H1 (cell line): Measurements from ENCODE around the gene NMT1.
A peak's percentile ranks its signal among the peaks of the same experiment; 100 is the strongest.

Experiments
- GABPA ChIP-seq: IDR thresholded peaks from 2 replicates; pipeline ENCODE4 v1.6.1; 2011; ENCODE audit warnings: mild to moderate bottlenecking, low read length, moderate library complexity, borderline replicate concordance; ENCODE audit not compliant: insufficient read depth
- POLR2AphosphoS5 ChIP-seq: IDR thresholded peaks from 2 replicates; pipeline ENCODE4 v1.6.1; 2011; ENCODE audit warnings: low read depth, low read length
- RAD21 ChIP-seq, 2 experiments: IDR thresholded peaks in 1 of 2; conservative IDR thresholded peaks in 1 of 2; 2 replicates each; pipeline ENCODE4 v1.6.1; 2011; ENCODE audit warnings: low read depth in 2 of 2, low read length in 2 of 2, improper control_type of control experiment in 1 of 2, inconsistent platforms in 1 of 2, mild to moderate bottlenecking in 1 of 2, moderate library complexity in 1 of 2
- SIX5 ChIP-seq: IDR thresholded peaks from 2 replicates; pipeline ENCODE4 v1.6.1; 2011; ENCODE audit warnings: mild to moderate bottlenecking, low read depth, low read length
- TF ChIP-seq, protein P1 (sequence below), 3 experiments: IDR thresholded peaks; 1 replicate in 2 of 3; 2 replicates in 1 of 3; pipeline versions ENCODE4 v1.5.1 to v1.6.1; 2011; ENCODE audit warnings: low read length in 3 of 3, mild to moderate bottlenecking in 3 of 3, inconsistent platforms in 2 of 3, low read depth in 1 of 3, moderate library complexity in 1 of 3; ENCODE audit not compliant: insufficient read depth in 1 of 3; ENCODE audit errors: control extremely low read depth in 1 of 3
- TF ChIP-seq, protein P2 (sequence below): IDR thresholded peaks from 2 replicates; pipeline ENCODE4 v1.6.1; 2011; ENCODE audit warnings: low read length, improper control_type of control experiment
- TF ChIP-seq, protein P3 (sequence below): IDR thresholded peaks from 2 replicates; pipeline ENCODE4 v1.6.1; 2011; ENCODE audit warnings: low read depth, mild to moderate bottlenecking, low read length; ENCODE audit not compliant: insufficient read depth
- TF ChIP-seq, protein P4 (sequence below): IDR thresholded peaks from 2 replicates; pipeline ENCODE4 v1.6.1; 2012; ENCODE audit warnings: inconsistent platforms

DNA sequence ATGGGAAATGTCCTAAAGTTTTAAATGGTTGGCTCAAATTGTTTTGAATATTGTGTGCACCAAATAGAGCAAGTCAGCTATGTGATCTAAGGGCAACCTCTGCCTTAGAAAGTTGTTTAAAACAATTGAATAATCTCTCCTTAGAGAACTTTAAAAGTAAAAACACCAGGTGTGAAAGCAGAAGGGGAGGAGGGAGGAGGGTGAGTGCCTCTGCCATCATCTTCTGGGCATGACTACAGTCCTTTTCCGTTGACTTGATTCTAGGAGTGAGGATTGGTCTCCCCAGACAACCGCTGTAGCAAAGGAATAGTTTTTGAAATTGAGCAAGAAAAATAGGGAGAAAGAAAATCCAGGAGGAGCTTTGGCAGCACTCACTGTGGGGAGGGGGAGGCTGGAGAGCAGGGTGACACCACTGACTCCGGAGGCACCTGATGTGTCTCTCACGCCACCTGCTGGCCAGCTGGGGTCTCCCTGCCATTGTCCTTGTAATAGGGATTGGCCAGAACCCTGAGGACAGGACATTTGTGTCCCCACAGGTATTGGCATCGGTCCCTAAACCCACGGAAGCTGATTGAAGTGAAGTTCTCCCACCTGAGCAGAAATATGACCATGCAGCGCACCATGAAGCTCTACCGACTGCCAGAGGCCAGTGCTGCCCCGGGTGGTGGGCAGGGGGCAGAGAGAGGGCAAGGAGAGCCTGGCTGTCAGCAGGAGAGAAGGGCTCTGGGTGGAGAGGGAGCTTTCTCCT lies 37.9 kb downstream of the NMT1 start:
- TF ChIP-seq, protein P1, sequence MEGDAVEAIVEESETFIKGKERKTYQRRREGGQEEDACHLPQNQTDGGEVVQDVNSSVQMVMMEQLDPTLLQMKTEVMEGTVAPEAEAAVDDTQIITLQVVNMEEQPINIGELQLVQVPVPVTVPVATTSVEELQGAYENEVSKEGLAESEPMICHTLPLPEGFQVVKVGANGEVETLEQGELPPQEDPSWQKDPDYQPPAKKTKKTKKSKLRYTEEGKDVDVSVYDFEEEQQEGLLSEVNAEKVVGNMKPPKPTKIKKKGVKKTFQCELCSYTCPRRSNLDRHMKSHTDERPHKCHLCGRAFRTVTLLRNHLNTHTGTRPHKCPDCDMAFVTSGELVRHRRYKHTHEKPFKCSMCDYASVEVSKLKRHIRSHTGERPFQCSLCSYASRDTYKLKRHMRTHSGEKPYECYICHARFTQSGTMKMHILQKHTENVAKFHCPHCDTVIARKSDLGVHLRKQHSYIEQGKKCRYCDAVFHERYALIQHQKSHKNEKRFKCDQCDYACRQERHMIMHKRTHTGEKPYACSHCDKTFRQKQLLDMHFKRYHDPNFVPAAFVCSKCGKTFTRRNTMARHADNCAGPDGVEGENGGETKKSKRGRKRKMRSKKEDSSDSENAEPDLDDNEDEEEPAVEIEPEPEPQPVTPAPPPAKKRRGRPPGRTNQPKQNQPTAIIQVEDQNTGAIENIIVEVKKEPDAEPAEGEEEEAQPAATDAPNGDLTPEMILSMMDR (IDR thresholded peaks at IDR 0.05; ENCODE audit: control extremely low read depth in 1 of 3, insufficient read depth in 1 of 3, low read depth in 1 of 3, low read length in 3 of 3), result peak; percentile 78 to 96 (median 95)
- TF ChIP-seq RAD21 (IDR thresholded peaks at IDR 0.05 in 1 of 2, conservative IDR thresholded peaks at IDR 0.05 in 1 of 2; ENCODE audit: low read depth in 2 of 2, low read length in 2 of 2), result peak; percentile 73 to 76
- TF ChIP-seq GABPA, result no peak
- peak; percentile 20; the same call in 1 of the 2 replicates for TF ChIP-seq POLR2AphosphoS5
- TF ChIP-seq, protein P2, sequence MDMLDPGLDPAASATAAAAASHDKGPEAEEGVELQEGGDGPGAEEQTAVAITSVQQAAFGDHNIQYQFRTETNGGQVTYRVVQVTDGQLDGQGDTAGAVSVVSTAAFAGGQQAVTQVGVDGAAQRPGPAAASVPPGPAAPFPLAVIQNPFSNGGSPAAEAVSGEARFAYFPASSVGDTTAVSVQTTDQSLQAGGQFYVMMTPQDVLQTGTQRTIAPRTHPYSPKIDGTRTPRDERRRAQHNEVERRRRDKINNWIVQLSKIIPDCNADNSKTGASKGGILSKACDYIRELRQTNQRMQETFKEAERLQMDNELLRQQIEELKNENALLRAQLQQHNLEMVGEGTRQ, result no peak
- no peak for TF ChIP-seq SIX5
- TF ChIP-seq, protein P3, sequence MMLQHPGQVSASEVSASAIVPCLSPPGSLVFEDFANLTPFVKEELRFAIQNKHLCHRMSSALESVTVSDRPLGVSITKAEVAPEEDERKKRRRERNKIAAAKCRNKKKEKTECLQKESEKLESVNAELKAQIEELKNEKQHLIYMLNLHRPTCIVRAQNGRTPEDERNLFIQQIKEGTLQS, result no peak
- TF ChIP-seq, protein P4, sequence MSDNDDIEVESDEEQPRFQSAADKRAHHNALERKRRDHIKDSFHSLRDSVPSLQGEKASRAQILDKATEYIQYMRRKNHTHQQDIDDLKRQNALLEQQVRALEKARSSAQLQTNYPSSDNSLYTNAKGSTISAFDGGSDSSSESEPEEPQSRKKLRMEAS, result no peak
